GM12892 (cell line): ENCODE results near the gene MYOM3.
"Not testable (repeated sequence)": the region's sequence is repeated elsewhere in the genome, so short reads cannot be mapped to it uniquely, and the experiment has no call there.

Experiments used
- DNase-seq: peaks from one replicate; pipeline ENCODE4 v3.0.0; 2011; ENCODE audit not compliant: insufficient read length
- FAIRE-seq: peaks from 2 replicates; lab custom pipeline; 2011; peaks lifted over from hg19 to GRCh38; lab: Jason Lieb, UNC
- POLR2A ChIP-seq: IDR thresholded peaks from 2 replicates; pipeline ENCODE4 v1.6.1; 2011; ENCODE audit warnings: low read depth, low read length, control low read depth
- POLR2AphosphoS5 ChIP-seq: IDR thresholded peaks from 2 replicates; pipeline ENCODE4 v1.6.1; 2011; ENCODE audit warnings: low read depth, low read length, control low read depth
- TAF1 ChIP-seq: IDR thresholded peaks from 2 replicates; pipeline ENCODE4 v1.6.1; 2011; ENCODE audit warnings: low read depth, mild to moderate bottlenecking, control low read depth, low read length, borderline replicate concordance

Gene MYOM3

DNA sequence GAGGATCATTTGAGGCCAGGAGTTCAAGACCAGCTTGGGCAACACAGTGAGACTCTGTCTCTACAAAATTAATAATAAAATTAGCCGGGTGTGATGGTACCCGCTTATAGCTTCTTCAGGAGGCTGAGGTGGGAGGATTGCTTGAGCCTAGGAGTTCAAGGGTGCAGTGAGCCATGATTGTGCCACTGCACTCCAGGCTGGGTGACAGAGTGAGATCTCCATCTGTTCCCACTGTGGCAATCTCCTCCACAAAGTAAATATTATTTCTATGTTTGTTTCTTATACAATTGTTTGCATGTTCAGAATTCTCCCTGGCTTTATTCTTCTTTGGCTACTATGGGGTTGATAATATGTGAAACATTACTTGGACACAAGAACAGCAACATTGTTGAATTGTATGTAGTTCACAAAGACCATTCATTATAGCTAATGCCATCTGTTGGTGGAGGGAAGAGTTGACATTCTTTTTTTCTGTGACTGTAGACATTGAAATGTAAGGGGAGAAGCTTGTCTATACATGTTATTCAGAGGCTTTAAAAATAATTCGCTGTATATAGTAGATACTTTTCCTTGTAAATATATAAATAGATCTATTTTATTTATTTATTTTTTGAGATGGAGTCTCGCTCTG is 84.0 kb downstream of the MYOM3 start:
- FAIRE-seq: peak; percentile 5
- TF ChIP-seq TAF1 (no peak), POLR2AphosphoS5 (no peak), POLR2A (no peak)
- no peak for DNase-seq

DNA sequence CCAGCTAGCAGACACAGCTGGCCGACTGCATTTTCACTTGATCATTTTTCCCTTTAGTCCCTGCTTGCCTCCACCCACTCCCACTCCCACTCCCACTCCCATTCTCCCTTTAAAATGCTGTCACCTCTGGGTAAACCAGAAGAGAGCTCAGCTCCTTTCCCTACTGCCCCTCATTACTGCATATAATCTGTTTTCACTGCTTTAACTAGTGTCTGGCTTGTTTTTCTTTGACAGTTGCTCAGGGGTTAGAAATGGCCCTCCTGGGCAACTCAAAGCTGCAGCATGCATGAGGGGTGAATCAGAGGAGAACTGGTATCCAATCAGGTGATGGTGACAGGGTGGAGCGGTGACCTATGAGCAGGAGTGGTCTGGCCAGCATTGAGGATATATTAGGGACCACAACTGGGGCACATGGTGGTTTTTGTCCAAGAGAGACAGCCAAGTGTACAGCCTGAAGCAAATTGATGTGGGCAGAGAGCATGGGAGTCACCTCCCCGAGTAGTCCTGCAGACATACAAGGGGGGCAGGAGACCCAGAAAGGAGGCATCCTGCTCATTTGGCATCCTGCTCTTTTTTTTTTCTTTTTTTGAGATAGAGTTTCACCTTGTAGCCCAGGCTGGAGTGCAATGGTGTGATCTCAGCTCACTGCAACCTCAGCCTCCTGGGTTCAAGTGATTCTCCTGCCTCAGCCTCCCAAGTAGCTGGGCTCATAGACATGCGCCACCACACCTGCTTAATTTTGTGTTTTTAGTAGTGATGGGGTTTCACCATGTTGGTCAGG is 89.2 kb downstream of the MYOM3 start:
- no peak for DNase-seq
- no peak for TF ChIP-seq POLR2AphosphoS5
- TF ChIP-seq POLR2A: no peak
- TF ChIP-seq TAF1: no peak
- no peak for FAIRE-seq

DNA sequence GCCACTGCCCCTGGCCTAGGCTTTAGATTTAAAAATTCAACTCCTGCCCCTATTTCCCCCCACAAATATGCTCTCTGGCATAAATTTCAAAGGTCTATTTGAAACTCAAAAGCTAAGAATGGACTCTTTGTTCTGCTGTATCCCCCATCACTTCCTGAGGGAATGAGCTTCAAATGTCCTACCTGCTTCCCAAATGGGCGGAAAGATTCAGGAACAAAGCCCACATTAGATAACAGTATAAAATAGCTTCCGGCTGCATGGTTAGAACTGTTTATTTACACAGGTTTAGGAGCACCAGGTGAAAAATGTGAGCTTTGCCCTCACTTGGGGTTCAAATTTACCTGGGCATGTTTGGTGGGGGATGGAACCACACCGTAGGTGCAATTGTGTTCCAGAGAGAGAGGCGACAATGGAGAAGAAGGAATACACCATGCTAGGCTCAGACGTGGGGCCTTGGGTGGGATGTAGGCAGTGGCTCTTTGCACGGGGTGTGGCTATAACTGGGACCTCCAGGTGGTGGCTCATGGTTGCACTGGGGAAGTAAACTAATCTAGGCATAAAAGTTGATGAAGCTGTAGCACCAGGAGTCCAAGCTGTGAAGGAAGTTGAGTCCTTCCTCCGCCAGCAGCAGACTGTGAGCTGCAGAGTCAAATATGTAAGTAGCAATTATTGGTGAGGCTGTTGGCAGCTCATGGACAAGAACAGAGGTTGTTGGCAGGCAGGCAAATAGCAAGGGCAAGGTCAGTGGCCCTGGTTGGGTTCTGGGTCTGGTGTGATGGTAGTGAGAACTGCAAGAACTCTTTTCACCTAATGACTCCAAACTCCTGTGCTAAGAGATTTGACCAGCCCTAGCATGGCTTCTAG is 90.3 kb downstream of the MYOM3 start:
- no peak for TF ChIP-seq POLR2A
- TF ChIP-seq TAF1: no peak
- TF ChIP-seq POLR2AphosphoS5: no peak
- DNase-seq: no peak
- no peak for FAIRE-seq

DNA sequence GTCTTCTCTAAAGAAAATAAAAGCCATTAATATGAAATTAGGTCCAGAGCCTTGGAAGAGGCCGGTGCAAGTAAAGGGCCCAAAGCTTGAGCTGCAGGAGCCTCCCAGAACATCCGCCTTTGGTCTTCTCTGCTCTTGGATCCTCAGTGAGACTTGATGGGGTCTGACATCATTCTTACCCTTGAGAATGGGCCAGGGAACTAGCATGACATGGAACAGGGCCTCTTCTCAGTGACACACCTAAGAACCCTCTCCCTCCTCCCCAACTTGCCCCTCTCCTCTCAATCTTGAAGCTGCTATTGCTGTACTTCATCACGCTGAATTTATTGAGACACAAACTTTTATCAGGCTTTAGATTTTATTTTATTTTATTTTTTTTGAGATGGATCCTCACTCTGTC is 91.5 kb downstream of the MYOM3 start:
- TF ChIP-seq POLR2AphosphoS5 (no peak), POLR2A (no peak), TAF1 (no peak)
- no peak for DNase-seq
- FAIRE-seq: no peak

DNA sequence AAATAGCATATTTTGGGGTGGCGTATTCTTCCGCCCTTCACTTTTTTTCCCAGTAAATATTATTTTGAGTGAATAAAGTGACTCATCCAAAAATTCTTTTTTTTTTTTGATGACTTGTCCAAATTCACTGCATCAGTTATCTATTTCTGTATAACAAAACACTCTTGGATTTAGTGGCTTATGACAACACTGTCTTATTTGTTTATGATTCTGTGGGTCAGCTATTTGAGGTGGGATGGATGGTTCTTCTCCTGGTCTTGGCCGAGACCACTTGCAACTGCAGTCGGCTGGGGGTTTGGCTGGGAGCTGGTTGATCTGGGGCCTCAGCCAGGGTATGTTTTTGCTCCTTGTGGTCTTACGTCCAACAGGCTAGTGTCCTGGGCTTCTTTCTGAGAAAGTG is 91.9 kb downstream of the MYOM3 start:
- no peak for FAIRE-seq
- no peak for DNase-seq

DNA sequence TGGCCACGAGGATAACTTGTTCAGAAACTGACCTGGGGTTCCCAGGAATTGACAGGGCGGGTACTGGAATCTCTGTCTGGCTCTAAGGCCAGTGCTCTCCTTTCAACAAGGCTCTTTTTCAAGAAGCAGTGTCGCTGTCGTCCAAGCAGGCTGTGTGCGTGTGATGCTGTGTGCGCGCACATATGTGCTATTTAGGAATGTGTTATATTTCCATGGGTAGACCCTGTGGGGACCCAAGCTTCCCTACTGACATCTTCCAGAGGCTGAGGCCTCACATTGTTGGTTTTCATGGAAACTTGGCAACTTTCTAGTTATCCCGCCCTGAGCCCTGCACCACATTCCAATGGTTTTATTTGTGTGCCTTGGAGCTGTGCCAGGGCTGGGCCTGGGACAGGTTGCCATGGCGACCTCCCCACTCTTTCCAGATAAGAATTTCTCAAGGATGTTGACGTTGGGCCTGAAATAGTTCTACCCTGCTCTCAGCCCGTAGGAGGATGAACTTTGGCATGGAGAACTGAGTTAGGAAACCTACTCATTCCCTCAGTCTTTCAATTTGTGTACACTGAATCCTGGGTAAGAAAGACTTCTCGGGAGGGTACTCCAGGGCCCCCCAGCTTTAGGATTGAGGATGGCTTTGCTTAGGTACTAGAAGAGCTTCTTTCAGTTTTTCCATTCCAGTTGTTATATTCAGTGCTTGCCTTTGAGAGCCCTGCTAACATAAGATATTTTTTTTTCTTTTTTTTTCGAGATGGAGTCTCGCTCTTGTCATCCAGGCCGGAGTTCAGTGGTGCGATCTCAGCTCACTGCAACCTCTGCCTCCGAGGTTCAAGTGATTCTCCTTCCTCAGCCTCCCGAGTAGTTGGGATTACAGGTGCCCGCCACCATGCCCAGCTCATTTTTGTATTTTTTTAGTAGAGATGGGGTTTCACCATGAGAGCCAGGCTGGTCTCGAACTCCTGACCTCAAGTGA is 93.0 kb downstream of the MYOM3 start:
- DNase-seq (no peak), FAIRE-seq (no peak)
- no peak for TF ChIP-seq POLR2A
- TF ChIP-seq POLR2AphosphoS5: no peak
- TF ChIP-seq TAF1: no peak

More for the DNA sequence above, 91.9 kb downstream of the MYOM3 start:
- TF ChIP-seq TAF1 (no peak), POLR2AphosphoS5 (no peak), POLR2A (no peak)

DNA sequence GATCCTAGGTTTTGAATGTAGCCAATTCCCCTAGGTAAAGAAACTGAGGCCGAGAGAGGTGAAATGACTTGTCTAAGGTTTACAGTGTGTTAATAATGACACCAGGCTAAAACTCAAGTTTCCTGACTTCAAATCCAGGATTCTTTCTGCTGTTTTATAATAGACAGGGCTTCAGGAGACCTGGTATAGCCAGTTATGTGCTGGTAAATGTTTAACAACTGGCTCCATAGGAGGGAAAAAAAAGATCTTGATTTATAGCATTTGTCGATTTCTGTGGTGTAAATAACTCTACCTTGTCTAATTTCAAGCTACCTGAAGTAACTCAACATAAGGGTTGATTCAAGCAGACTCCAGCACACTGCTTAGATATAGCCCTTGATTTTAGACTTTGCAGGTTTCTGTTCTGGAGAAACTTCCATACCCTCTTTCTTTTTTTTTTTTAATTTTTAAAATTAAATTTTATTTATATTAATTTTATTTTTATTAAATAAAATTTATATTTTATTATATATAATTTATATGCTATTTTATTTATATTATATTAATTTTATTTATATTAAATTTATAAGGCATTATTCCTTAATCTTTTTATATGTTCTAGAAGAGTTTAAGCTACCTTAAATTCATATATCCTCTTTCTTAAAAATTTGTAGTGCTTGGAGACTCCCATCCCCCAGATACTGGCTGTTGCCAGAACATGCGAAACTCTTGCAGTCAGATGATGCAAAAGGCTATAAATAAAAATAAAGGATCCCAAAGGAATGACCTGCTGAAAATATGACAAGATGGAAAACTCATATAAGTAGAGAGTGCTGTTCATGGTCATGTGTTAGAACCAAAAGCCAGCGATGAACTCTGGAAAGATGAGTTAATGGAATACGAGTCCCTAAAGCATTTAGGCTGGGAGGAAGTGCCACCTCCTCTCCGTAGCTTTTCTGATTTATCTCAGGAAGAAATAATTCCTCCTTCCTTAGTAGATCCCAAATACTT is 96.4 kb downstream of the MYOM3 start:
- TF ChIP-seq POLR2AphosphoS5: no peak
- TF ChIP-seq TAF1: no peak
- no peak for TF ChIP-seq POLR2A
- no peak for FAIRE-seq
- DNase-seq: no peak

DNA sequence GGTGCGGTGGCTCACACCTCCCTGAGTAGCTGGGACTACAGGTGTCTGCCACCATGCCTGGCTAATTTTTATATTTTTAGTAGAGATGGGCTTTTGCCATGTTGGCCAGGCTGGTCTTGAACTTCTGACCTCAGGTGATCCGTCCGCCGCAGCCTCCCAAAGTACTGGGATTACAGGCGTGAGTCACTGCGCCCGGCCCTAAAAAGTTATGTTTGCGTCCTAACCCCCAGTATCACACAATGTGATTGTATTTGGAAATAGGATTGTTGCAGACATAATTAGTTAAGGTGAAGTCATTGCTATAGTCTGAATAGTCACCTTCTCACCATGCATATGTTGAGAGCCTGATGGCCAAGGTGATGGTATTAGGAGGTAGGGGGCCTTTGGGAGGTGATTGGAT is 99.1 kb downstream of the MYOM3 start:
- not testable (repeated sequence) for DNase-seq, FAIRE-seq

DNA sequence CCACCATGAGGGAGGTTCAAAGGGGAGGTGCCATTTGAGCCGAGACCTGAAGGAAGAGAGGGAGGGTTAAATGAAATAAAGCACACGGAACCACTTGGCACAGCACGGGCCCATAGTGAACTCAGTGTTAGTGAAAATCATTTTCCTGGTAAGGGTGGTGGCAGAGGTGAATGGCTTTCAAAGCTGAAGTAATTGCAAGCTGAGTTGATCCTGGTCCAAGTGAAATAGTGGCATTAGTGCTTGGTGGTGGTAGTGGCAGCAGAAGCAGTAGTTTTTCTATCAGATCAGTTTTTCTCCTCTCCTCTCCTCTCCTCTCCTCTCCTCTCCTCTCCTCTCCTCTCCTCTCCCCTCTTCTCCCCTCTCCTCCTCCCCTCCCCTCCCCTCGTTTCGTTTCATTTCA is 101.3 kb downstream of the MYOM3 start:
- no peak for FAIRE-seq
- no peak for DNase-seq
- TF ChIP-seq TAF1: no peak
- TF ChIP-seq POLR2A: no peak
- TF ChIP-seq POLR2AphosphoS5: no peak

DNA sequence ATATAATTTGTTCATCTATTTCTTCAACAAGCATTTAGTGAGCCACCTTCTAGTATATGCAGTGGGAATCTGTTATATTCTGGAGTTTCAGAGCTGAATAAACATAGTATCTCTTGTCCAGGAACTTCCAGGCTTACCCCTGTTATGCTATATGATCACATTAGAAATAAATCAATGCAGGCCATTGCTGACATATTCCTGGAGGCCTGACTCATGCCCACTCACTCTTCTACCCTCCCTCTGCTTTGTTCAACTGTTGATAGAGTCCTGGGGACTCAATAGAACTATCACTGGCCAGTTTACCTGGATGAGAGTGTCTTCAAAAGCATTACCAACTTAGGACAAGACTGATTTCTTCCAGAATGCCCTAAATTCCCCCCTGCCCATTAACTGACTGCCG is 102.5 kb downstream of the MYOM3 start:
- FAIRE-seq: no peak
- no peak for TF ChIP-seq TAF1
- TF ChIP-seq POLR2AphosphoS5: no peak
- no peak for TF ChIP-seq POLR2A
- DNase-seq: no peak

DNA sequence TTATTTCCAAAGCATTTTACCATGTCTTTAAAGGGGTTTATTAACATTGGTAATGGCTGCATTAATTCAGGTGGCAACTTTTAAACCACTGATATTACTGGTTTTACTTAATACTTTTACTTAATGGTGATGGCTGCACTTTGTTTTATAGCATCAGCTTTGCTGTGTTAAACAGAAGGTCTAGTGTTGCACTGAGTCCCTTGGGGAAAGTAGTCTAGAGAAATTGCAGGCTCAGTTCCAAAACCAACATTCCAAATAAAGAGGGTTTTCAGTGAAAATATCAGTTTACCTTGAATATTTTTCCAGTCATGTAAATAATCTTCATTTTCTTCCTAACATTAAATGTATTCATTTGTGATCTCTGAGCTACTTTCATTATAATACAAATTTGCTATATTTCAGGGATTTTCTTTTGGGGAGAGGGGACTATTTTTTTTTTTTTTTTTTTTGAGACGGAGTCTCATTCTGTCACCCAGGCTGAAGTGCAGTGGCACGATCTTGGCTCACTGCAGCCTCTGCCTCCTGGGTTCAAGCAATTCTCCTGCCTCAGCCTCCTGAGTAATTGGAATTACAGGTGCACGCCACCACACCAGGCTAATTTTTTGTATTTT is 103.3 kb downstream of the MYOM3 start:
- not testable (repeated sequence) for FAIRE-seq, DNase-seq
